ENCODE data around the gene MINDY4. TPM values are rescaled to one million over a fixed set of nuclear protein-coding genes. Genes with fewer than 3 reads are reported as not detected.
"Not testable (repeated sequence)": the region's sequence is repeated elsewhere in the genome, so short reads cannot be mapped to it uniquely, and the experiment has no call there.

The MINDY4 gene
- polyA plus RNA-seq, 5 donors = 13.7 to 23.3 (median 16.5) TPM

DNA sequence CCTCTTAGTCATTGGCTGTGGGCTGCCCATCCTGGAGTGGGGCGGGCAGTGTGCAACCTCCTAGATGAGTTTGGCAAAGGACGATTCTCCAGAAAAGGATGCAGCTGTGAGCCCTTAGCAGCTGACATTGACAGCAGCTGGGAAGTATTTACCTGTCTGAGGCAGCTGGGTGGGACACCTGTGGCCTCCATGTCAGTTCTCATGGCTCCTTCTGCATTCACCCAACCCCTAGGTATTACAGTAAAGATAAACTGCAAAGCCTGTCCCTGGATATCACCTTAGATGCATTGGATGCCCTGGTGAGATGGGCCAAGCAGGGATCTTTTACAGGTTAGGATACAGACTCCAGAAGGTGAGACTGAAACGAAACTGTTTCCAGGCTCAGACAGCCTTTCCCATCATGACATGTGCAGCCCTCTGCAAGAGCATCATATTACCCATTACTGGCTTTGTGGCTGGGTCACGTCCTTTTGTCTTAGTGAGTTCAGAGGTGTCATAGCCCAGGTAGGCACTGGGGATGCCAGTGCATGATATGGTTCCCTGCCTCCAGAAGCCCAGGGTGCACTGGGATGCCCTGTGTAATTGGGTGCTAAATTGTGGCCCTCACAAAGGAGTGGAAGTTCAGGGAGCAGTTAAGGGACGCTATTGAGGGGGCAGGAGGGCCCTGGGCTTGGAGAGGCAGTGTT lies 28.9 kb downstream of the MINDY4 start:
- DNase-seq = no peak

DNA sequence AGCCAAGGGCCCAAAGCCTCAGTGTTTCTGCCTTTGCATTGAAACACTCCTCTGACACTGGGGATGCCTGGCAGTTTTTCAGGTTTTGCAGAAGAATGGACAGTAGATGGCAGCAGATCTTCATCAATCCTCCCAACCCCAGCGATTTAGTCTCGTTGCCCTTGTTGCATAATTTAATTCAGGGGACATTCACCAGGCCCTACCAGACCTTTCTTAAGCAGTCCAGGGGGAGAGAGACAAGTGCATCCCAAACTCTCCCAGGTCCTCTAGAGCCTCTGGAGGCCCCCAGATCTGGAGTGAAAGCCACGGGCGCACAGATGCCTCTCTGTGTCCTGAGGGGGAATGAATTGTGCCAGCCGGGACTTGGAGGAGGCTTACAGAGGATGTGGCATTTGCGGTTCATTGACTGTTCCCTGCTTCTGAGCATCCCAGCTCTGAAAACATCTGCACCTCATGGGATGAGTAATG lies 29.6 kb downstream of the MINDY4 start:
- DNase-seq = peak; percentile 56 to 74

DNA sequence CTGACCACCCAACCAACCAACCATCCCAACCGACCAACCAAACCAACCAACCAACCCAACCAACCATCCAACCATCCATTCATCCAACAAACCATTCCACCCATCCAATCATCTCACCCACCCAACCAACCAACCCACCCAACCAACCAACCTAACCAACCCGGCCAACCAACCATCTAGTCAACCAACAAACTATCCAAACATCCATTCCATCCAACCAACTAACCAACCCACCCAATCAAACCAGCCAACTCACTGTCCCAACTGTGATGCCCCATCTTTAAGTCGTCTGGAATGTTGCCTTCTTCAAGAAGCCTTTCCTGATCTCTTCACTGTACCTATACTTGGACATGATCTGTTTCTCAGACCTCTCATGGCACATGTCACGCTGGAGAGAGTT lies 31.6 kb downstream of the MINDY4 start:
- no peak for DNase-seq

DNA sequence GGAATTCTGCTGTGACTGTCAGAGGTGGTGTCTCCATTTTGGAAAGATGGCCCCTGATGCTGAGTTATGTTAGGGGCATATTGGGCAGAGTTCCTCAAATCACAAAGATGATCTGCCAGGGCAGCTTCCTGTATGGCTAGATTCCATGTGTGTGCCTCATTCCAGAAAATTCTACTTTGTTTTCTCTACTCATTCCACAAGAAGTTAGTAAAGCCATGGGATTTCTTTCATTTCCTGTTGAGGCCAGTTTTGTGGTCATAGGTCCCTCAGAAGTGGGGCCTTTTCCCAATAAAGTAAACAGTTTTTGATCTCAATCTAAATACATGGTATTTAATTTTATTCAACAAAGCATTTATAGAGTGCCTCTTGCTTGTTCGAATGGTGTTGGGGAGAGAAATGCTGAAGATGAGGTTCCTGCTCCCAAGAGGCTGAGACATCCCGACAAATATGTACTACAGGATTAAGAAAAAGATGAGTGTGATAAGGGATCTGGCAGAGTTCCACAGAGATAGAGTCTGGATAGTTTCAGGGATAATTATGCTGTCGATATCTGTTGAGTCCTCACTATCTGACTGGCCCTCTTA lies 33.0 kb downstream of the MINDY4 start:
- DNase-seq = no peak

DNA sequence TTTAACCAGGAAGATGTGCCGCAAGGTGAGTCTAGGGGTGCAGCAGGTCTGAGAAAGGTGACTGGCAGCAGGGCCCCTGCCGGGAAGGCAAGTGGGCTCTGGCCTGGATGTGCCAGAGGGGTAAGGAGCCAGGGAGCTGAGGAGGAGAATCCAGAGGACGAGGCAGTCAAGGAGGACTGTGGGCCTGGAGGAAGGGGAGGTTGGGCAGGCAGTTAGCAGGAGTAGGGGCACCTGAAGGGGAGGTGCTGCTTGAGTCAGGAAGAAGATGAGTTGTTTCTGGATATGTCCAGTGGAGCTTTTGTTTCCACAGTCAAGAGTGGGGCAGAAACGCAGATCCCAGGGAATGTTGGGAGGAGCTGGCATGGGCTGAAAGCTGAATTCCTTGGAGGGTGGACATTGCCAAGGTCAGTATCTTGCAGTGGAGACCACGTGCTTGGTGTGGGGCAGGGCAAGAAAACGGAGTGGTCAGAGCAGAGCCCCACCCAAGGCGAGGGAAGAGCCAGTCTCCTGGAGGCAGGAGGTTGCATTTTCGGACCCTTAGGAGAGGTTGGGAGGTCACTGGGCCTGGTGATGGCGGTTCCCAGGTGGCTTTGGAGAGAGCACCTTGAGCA lies 34.0 kb downstream of the MINDY4 start:
- no peak for DNase-seq

DNA sequence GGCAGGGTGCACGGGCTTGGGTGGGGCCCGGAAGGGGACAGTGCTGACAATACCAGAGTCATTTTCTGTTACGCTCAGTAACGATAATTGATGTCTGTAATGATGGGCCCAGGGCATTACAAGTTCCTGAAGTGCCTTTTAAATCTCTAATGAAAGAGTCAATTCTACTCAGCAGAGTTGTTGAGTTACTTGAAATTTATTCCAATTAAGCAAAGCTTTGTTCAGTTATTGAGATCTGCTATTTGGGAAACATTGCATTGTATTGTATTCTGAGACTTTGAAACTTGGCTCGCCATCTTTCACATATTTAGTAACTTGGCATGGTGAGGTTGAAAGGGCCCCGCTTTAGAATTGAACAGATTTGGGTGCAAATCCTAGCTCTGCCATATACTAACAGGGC lies 34.7 kb downstream of the MINDY4 start:
- no peak for DNase-seq

DNA sequence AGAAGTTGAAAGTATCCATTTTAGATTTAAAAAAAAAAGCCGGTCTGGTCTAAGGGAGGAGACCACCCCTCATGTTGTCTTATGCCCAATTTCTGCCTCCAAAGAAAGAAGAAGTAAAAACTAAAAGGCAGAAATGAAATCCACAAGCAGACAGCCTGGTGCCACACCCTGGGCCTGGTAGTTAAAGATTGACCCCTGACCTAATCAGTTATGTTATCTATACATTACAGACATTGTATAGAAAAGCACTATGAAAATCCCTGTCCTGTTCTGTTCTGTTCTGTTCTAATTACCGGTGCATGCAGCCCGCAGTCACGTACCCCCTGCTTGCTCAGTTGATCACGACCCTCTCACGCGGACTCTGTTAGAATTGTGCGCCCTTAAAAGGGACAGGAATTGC lies 36.3 kb downstream of the MINDY4 start:
- DNase-seq = not testable (repeated sequence)

DNA sequence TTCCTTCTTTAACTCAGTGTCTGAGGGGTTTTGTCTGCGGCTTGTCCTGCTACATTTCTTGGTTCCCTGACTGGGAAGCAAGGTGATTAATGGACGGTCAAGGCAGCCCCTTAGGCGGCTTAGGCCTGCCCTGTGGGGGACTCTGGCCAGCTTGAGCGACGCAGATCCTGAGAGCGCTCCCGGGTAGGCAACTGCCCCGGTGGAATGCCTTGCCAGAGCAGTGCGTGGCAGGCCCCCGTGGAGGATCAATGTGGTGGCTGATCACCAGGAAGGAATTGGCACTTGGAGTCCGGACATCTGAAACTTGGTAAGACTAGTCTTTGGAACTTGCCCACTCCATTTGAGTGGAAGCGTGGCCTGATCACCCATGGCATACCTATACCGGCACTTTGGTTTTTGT lies 36.7 kb downstream of the MINDY4 start:
- DNase-seq = not testable (repeated sequence)

DNA sequence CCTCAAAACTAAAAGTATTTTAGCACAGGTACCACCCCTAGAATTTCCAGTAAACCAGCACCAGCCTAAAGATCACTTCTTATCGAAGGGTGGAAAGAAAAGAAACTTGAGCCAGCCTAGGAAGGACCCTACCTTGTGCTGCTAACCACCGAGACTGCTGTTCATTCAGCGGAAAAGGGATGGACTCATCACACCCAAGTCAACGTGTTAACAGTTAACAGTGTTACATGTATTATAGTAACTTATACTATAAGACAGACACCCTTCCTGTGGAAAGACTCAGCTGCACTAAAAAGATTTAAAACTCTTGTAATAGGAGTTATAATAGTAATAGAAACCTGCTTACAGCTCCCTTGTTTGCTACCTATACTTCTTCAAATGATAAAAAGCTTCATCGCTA lies 39.8 kb downstream of the MINDY4 start:
- no peak for DNase-seq

DNA sequence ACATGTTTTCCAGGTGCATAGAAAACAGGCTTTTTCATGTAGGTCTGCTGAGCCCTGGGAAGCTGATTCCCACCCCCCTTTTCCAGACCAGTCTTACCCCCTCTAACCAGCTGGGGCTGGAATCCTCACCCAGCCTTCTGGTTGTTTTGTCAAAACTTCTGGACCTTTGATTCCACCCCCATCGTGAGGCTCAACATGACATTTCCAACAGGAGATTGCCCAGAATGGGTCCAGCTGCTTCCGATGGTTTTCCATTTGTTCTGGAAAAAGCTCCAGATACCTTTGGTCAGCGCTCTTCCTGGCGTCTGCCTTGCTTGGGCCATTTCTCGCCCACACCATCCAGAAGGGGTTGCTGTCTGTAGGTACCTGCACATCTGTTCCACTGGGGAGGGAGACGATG lies 41.5 kb downstream of the MINDY4 start:
- DNase-seq = no peak

DNA sequence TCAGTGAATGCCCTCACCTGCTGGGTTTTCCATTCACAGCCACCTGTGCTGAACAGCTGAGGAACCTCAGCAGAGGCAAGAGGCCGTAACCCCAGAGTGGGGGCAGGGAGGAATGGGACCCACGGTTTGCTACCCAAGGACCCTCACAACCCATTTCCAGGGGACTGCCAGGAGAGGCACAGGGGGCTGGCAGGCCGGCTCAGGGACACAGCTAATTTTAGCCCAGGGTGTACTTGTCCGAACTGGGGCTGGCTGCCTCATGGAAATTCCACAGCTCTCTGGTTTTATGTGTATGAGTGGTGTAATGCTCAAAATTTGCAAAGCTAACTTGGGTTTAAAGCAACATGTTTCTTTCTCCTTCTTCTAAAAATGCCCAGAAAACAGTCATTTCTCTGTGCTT lies 42.2 kb downstream of the MINDY4 start:
- no peak for DNase-seq

DNA sequence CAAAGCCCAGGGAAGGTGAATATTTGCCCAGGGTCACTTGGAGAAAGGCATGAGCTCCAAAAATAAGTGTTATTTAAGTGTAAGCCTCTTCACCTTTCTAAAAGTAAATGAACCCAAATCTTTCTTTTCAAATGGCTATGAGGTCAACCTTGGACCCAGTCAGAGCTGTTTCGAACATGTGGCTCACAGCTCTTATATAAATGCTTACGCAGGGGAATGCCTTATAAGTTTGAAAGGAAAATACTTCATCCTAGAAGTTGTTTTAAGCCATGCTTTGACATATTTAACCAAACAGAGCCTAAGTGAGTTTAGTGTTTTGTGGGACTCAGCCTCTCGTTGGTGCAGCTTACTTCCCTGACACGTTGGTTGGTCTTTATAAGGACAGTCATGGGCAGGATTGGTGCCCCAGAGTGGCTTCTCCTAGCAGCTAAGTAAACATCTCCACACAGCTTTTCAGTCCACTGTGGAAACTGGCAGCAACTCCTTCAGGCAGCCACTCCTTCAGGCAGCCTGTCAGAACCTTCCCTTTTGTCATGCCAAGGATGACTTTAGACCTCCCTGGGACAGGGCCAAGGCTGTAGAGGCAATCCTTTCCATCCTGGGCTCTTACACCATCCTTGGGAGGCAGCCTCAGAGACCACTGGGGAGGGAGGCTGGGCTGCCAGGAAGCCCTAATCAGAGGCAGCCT lies 43.6 kb downstream of the MINDY4 start:
- DNase-seq = no peak

DNA sequence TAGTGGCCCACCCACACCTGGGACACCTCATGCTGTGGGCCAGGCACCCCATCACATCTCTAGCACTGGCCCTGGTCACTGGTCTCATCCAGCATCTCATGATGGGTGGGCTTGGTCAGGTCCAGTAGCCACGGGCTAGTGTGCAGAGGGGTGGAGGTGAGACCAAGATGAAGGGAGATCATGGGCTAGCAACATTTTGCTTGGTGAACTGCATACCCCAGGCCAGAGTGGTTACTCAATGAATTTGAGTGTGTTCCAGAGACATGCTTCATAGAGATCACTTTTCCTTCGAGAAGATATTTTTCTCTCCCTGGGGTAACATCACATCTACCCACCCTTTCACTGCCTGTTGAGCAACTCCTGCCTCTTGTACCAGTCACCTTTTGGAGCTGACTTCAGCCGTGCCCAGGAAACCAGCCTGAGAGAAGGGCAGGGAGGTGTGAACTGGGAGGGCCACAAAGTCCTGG lies 44.2 kb downstream of the MINDY4 start:
- DNase-seq = no peak

DNA sequence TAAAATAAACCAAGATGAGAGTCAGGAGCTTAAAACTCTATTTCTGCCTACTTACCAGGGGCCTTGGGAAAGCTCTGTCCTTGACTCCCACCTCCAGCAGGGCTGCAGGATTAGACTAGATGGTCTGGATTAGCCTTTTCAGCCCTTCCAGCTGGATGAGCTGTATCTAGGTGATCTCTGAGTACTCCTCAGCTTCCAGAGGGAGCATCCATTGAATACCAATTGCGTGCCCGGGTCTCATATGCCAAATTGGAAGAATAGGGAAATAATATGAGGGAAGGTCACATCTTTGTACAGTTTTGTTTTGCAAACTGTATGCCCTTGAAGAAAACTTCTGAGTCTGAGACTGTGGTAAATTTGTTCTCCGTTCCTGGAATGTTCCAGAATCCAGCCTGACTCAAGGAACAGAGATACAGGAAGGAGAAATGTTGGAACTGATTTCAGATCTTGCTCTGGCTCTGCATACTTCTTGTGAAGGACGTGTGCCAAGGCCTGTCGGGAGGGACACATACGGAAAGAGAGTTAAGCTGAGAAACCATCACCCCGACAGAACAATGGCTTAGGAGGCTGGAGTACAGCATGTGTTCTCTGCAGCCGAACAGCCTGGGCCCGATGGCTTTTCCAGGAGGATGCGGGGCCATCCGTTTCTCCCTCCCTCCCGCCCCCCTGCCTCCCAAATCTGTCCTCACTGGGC lies 44.9 kb downstream of the MINDY4 start:
- no peak for DNase-seq

DNA sequence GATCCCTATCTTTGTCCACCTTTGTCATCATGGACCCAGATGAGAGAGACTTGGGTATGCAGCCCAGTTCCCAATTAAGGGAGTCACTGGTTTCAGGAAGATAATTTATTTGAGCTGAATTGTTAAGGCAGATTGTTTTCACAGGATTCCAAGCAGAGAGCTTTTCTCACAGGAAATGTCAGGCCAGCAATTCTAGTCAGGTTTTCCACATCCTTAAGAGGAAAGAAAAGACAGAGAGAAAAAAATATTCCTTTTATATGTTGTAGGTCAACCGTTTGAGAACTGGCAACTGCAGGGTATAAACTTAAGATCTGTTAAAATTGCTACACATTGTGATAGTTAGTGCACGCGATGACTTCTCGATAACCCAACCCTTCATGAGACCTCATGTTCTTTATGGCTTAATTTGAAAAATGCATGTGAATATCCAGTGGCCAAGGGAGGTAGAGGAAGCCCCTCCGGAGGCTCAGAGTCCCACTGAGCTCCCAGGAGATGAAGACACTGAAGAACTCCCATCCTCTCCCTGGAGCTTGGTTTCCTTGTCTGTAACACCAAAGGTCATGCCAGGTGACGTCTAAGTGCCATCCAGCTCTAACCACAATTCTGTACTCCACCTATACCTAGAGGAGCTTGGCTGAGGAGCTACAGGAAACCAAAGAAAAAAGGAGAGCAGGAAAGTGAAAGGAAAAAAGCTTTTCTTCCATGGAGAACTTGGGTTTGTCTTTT lies 45.6 kb downstream of the MINDY4 start:
- no peak for DNase-seq

DNA sequence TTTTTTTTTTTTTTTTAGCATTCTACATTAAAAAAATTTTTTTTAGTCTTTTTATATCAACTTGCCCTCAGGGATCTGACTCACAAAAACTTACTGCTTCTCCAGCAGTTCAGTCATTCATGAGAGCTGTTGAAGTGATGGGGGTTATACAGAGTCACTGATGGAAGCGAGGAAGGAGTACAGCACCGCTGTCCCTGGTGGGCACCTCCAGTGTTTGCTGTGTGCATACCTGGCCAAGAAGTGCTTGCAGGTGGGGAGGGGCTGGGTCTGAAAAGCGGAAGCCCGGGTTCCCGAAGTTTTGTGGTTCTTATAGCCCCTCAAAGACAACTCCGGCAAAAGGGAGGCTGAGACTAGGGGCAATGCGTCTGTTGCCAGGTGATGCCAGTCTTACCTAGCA lies 46.2 kb downstream of the MINDY4 start:
- no peak for DNase-seq

DNA sequence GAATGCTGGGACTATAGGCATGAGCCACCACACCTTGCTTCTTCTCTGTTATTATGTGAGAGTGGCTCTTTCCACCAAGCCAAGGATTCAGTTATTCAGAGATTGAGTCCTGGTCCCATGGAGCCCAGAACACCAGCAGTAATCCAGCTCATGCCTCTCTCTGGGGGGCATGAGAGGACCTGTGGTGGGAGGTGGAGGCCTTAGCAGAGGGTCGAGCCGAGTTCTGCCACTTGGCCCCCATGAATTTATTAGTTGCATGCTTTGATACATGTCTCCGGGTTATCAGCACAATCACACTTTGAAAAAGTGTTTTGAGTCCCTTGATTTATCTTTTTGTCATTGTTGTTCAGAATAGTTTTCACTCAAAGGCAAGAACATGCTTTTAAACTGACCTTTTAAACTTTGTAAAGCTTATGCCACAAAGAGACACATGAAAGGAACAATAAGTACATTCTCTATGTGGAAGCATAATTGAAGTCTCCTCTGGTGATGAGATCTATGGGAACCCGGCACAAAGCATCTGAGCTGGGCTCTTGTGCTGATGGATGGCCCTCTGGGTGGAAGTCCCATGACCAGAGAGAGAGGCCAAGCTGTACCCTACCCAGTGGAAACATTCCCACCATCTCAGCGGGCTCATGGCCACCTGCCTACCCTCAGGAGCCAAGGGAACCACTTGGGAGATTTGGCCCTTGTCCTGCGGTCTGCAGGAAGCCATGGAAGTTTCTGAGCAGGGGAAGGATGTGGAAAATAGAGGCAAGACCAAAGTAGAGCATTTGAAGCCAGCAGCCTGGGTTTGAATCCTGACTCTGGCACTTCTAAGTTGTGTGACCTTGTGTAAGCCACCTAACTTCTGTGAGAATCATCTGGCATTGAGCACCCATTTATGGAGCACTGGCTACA lies 53.9 kb downstream of the MINDY4 start:
- no peak for DNase-seq

DNA sequence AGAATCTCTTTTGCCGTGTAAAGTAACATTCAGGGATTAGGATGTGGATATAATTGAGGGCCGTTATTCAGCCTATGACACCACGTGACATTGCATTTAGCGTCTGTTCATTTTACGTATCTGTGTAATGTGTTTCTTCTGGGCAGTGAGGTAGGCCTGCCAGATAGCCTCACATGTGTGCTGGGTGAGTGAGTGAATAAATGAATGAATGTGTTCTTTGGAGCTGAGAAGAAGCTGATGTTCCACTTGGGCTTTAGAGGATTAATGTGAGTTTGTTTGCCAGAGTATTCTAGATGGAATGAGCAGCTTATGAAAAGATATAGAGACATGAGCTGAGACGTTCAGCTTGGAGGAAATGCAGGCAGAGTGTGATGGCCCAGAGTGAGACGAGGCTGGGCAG lies 55.0 kb downstream of the MINDY4 start:
- DNase-seq = no peak

DNA sequence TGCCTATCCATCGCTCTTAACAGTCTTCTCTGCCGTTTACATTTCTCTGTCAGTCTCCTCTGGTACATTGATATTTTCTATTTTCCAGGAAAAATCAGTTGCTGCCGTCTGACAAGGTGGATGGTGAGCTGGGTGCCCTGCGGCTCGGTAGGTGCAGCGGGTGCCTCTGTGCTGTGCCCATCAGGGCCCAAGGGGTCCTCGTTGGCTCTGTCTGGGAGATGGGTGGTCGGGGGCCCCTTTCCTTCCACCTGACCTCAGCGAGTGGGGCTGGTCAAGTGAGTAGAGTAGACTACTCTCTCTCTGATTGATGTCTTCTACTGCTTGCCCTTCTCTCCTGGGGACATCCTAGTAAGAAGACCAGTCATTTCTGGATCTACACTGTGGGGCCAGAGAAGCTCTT lies 57.4 kb downstream of the MINDY4 start:
- DNase-seq = no peak

DNA sequence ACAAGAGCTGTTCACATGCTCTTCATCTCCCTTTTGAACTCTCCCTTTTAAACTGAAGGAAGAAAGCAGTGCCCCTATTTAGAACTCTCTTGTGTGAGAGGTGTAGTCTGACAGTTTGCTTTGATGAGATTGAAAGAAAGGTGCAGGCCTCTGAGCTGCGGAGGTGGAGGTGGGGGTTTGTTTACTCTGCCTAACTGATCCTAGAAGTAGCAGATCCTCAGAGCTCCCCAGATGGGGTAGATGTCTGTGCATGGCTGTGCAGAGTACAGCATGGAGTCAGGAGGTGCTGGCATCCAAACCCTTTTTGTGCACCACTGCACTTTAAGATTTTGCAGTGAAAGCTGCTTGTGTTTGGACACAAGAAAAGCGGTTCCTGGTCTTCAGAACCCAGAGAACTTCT lies 58.3 kb downstream of the MINDY4 start:
- DNase-seq = no peak

All from right lung (tissue), 5 donors.